Caco-2 (cell line): ENCODE measurements around the gene MARCHF11. TPM values are rescaled to one million over a fixed set of nuclear protein-coding genes. Genes with fewer than 3 reads are reported as not detected.
A peak's percentile ranks its signal among the peaks of the same experiment; 100 is the strongest.

ENCODE experiments used
- BruUV-seq: library from RNA; stranded (reverse); fragments of 400-500 nt; replicated peaks from 2 replicates; lab custom pipeline; 2021; lab: Mats Ljungman, UMichigan
- CTCF ChIA-PET: fragments of 300-600 bp; sonication (Branson Sonifier 250); formaldehyde crosslinking; loops from one replicate; lab custom pipeline; 2022; ENCODE audit warnings: antibody characterized with exemption; lab: Charles Lee
- POLR2A ChIA-PET: fragments of 300-600 bp; sonication (Branson Sonifier 250); formaldehyde crosslinking; loops from one replicate; lab custom pipeline; 2022; ENCODE audit warnings: antibody characterized with exemption; lab: Charles Lee
- DNase-seq, 2 experiments: peaks; one replicate each; pipeline versions ENCODE4 v3.0.0 to v3.0.0-alpha.2; 2020 to 2022
- H3K27me3 ChIP-seq: replicated peaks from 2 replicates; pipeline ENCODE4 v1.6.0; 2011; ENCODE audit warnings: low read length; ENCODE audit not compliant: control insufficient read depth, insufficient read depth
- H3K36me3 ChIP-seq: 2 replicates; pipeline ENCODE4 v1.5.1; 2011; ENCODE audit warnings: low read length; ENCODE audit not compliant: control insufficient read depth, insufficient read depth
- H3K4me1 ChIP-seq: fragments of 250-450 bp; sonication (Bioruptor Pico); 2 replicates; pipeline ENCODE4 v1.5.1; 2020; ENCODE audit warnings: mild to moderate bottlenecking
- H3K4me3 ChIP-seq: 2 replicates; pipeline ENCODE4 v1.5.1; 2011; ENCODE audit warnings: low read depth, mild to moderate bottlenecking, control low read depth, low read length
- H3K9me3 ChIP-seq: fragments of 250-450 bp; sonication (Bioruptor Pico); 2 replicates; pipeline ENCODE4 v1.5.1; 2020; ENCODE audit warnings: mild to moderate bottlenecking, moderate library complexity
- H3K27ac Mint-ChIP-seq: one replicate; pipeline ENCODE4 v1.8.0; 2022; ENCODE audit warnings: mixed read lengths; ENCODE audit not compliant: unreplicated experiment
- H3K27me3 Mint-ChIP-seq: one replicate; pipeline ENCODE4 v1.8.0; 2022; ENCODE audit warnings: mixed read lengths; ENCODE audit not compliant: insufficient read depth, unreplicated experiment
- H3K36me3 Mint-ChIP-seq: one replicate; pipeline ENCODE4 v1.8.0; 2022; ENCODE audit warnings: mild to moderate bottlenecking, mixed read lengths; ENCODE audit not compliant: insufficient read depth, unreplicated experiment
- H3K4me1 Mint-ChIP-seq: one replicate; pipeline ENCODE4 v1.8.0; 2022; ENCODE audit warnings: low read depth, mixed read lengths; ENCODE audit not compliant: unreplicated experiment
- H3K4me3 Mint-ChIP-seq: one replicate; pipeline ENCODE4 v1.8.0; 2022; ENCODE audit warnings: mild to moderate bottlenecking, moderate library complexity, mixed read lengths; ENCODE audit not compliant: unreplicated experiment
- H3K9me3 Mint-ChIP-seq: one replicate; pipeline ENCODE4 v1.8.0; 2022; ENCODE audit warnings: mixed read lengths; ENCODE audit not compliant: unreplicated experiment
- intact Hi-C: fragments of 100-400 bp; cut with micrococcal nuclease; formaldehyde crosslinking; loops from one replicate; pipeline ENCODE4 v1.10.0; 2022; ENCODE audit not compliant: unreplicated experiment
- total RNA-seq: library from RNA; stranded (reverse); gene quantifications from 2 replicates; pipeline ENCODE4 v1.2.3, GENCODE V29; 2022
- TF ChIP-seq, protein P1 (sequence below), 2 experiments: fragments of 200-600 bp in 1 of 2; IDR thresholded peaks; 1 replicate in 1 of 2; 2 replicates in 1 of 2; pipeline versions ENCODE4 v1.5.1 to v1.8.0; 2011 to 2022; ENCODE audit warnings: antibody characterized with exemption in 1 of 2, control low read depth in 1 of 2, inconsistent platforms in 1 of 2, low read depth in 1 of 2, low read length in 1 of 2, mild to moderate bottlenecking in 1 of 2, moderate library complexity in 1 of 2; ENCODE audit not compliant: insufficient read depth in 1 of 2, severe bottlenecking in 1 of 2, unreplicated experiment in 1 of 2

MARCHF11 gene
- total RNA-seq, 1 experiment from 2014 or later = 1.5 TPM

DNA sequence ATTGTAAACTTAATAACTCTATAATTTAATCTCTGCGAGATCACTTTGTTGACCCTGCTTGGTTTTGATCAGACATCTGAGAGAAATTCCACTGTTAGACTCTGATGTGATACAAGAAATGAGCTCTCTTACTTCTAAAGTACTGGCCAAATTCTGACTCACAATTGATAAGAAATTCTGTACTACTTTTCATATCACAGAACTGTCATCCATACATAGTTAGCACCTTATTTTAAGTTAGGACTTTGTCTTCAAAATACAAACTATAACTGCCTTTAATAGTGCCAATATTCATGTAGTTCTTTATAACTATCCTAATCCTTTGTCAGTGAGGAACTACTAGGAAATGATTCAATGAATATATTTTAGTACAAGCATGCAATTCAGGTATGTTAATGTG lies 23.4 kb downstream of the MARCHF11 start:
- DNase-seq = no peak
- no peak overlapping the region for H3K4me3 Mint-ChIP-seq
- no peaks in the 10 kb centered on the region for H3K36me3 Mint-ChIP-seq
- Histone ChIP-seq H3K4me3 (no peak overlapping the region), H3K9me3 (no peaks in the 10 kb centered on the region), H3K27me3 (no peaks in the 10 kb centered on the region), H3K4me1 (no peaks in the 10 kb centered on the region), H3K36me3 (no peaks in the 10 kb centered on the region)
- H3K27me3 Mint-ChIP-seq = no peaks in the 10 kb centered on the region
- POLR2A ChIA-PET = no interaction called here
- intact Hi-C loops = no loop called here
- TF ChIP-seq, protein P1, sequence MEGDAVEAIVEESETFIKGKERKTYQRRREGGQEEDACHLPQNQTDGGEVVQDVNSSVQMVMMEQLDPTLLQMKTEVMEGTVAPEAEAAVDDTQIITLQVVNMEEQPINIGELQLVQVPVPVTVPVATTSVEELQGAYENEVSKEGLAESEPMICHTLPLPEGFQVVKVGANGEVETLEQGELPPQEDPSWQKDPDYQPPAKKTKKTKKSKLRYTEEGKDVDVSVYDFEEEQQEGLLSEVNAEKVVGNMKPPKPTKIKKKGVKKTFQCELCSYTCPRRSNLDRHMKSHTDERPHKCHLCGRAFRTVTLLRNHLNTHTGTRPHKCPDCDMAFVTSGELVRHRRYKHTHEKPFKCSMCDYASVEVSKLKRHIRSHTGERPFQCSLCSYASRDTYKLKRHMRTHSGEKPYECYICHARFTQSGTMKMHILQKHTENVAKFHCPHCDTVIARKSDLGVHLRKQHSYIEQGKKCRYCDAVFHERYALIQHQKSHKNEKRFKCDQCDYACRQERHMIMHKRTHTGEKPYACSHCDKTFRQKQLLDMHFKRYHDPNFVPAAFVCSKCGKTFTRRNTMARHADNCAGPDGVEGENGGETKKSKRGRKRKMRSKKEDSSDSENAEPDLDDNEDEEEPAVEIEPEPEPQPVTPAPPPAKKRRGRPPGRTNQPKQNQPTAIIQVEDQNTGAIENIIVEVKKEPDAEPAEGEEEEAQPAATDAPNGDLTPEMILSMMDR (IDR thresholded peaks at IDR 0.05; ENCODE audit: insufficient read depth in 1 of 2, low read depth in 1 of 2, low read length in 1 of 2, severe bottlenecking in 1 of 2, unreplicated experiment in 1 of 2) = no peak
- CTCF ChIA-PET = no interaction called here
- H3K27ac Mint-ChIP-seq = no peak overlapping the region
- H3K4me1 Mint-ChIP-seq = peaks cover 9% of the 10 kb centered on the region
- no peaks in the 10 kb centered on the region for H3K9me3 Mint-ChIP-seq
- no TSS peak for BruUV-seq

DNA sequence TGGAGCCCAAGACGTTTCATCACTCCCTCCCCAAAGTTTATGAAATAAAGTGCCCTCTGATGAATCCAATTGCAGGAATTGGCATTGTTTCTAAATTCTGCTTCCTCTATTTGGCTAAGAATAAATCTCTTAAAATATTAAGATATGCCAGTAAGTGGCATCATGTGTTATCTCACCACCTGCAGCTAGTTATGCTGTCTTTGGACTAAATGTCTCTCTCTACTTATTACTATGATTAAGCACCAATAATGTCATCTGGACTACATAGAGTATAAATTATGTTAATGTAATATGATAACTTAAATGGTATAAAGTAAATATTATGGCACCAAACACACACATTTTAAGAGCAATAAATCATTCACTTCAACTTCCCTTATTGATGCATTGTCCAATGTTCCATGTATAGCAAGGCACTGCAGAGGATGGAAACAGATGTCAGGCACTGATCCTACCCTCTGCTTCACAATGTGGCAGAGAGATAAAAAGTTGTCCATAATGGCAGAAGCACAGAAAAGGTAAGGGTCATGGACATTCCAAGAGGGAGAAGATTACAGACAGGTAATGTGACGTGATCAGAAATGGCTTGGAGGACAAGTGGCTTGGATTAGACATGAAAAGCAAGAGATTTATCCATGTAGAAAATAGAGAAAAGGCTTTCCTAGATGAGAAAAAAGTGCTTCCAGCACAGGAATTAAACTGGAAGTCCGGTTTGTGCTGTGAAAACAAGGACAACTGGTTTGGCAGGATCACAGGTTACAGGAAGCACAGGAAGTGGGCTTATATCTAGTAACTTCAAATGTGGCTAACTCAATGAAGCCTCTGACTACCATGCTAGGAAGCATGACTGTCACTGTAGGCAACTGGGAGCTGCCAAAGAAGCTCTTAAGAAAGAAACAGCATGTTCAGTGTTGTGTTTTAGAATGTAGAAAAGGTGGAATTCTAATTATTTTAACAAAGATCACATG lies 26.7 kb downstream of the MARCHF11 start:
- TF ChIP-seq, protein P1 (IDR thresholded peaks at IDR 0.05; ENCODE audit: insufficient read depth in 1 of 2, low read depth in 1 of 2, low read length in 1 of 2, severe bottlenecking in 1 of 2, unreplicated experiment in 1 of 2) = no peak
- Histone ChIP-seq H3K4me3 (no peak overlapping the region), H3K36me3 (no peaks in the 10 kb centered on the region), H3K27me3 (no peaks in the 10 kb centered on the region), H3K4me1 (no peaks in the 10 kb centered on the region), H3K9me3 (no peaks in the 10 kb centered on the region)
- DNase-seq = peak in 1 of 2 experiments; percentile 9
- Mint-ChIP-seq H3K9me3 (no peaks in the 10 kb centered on the region), H3K36me3 (no peaks in the 10 kb centered on the region), H3K27ac (no peak overlapping the region), H3K4me1 (peaks cover 9% of the 10 kb centered on the region), H3K4me3 (no peak overlapping the region), H3K27me3 (no peaks in the 10 kb centered on the region)
- no TSS peak for BruUV-seq
- CTCF ChIA-PET = no interaction called here
- POLR2A ChIA-PET = no interaction called here
- intact Hi-C loops = no loop called here

DNA sequence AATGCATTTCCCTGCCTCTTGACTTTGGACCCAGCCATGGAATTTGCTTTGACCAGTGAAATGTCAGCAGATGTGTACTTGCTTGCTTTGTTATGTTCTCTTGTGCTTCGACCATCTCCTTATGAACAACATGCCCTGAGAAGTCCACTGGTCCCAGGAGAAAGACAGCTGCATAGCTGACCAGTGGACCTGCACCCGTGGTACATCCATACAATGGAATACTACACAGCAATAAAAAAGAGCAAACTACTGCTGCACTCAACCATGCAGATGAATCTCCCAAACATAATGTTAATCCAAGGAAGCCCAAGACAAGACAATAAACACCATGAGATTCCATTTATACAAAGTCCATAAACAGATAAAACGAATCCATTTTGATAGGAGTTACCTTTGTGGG lies 30.0 kb downstream of the MARCHF11 start:
- Mint-ChIP-seq H3K4me1 (peaks cover 9% of the 10 kb centered on the region), H3K27me3 (no peaks in the 10 kb centered on the region), H3K36me3 (no peaks in the 10 kb centered on the region), H3K27ac (no peak overlapping the region), H3K4me3 (no peak overlapping the region), H3K9me3 (no peaks in the 10 kb centered on the region)
- H3K9me3 ChIP-seq = no peaks in the 10 kb centered on the region
- CTCF ChIA-PET = no interaction called here
- no peaks in the 10 kb centered on the region for H3K4me1 ChIP-seq
- TF ChIP-seq, protein P1 (IDR thresholded peaks at IDR 0.05; ENCODE audit: insufficient read depth in 1 of 2, low read depth in 1 of 2, low read length in 1 of 2, severe bottlenecking in 1 of 2, unreplicated experiment in 1 of 2) = no peak
- H3K36me3 ChIP-seq = no peaks in the 10 kb centered on the region
- BruUV-seq = no TSS peak
- intact Hi-C loops = no loop called here
- DNase-seq = no peak
- POLR2A ChIA-PET = no interaction called here
- H3K4me3 ChIP-seq = no peak overlapping the region
- no peaks in the 10 kb centered on the region for H3K27me3 ChIP-seq
